OCI-LY3 (cell line): ENCODE measurements around the gene PAPOLB.

Experiments
- H2AFZ ChIP-seq: fragments of 200-600, 300-600 bp; shearing (Covaris generic); 2 replicates; pipeline ENCODE4 v1.6.0; 2014; ENCODE audit warnings: antibody characterized with exemption, low read depth, low read length
- H3K27ac ChIP-seq: fragments of 200-600, 300-600 bp; sonication (generic); 2 replicates; pipeline ENCODE4 v1.5.1; 2014; ENCODE audit warnings: mild to moderate bottlenecking, low read length, moderate library complexity, mixed read lengths
- H3K27me3 ChIP-seq: fragments of 200-600, 300-600 bp; sonication (generic); 2 replicates; pipeline ENCODE4 v1.6.1; 2014; ENCODE audit warnings: low read depth, low read length, mixed read lengths
- H3K36me3 ChIP-seq: fragments of 200-600, 300-600 bp; sonication (generic); replicated peaks from 2 replicates; pipeline ENCODE3; 2014; ENCODE audit warnings: low read depth, low read length, mixed read lengths
- H3K4me1 ChIP-seq: fragments of 300-600, 200-600 bp; sonication (generic); 2 replicates; pipeline ENCODE4 v1.6.1; 2014; ENCODE audit warnings: low read length, mixed read lengths
- H3K4me2 ChIP-seq: fragments of 200-600, 300-600 bp; sonication (generic); 2 replicates; pipeline ENCODE4 v1.6.1; 2014; ENCODE audit warnings: low read length, mixed read lengths
- H3K4me3 ChIP-seq: fragments of 300-600, 200-600 bp; sonication (generic); 2 replicates; pipeline ENCODE4 v1.5.1; 2014; ENCODE audit warnings: antibody characterized with exemption, mild to moderate bottlenecking, low read length, moderate library complexity
- H3K79me2 ChIP-seq: fragments of 300-600, 200-600 bp; shearing (Covaris generic); 2 replicates; pipeline ENCODE4 v1.6.1; 2014; ENCODE audit warnings: mild to moderate bottlenecking, low read length, mixed read lengths
- H3K9ac ChIP-seq: fragments of 300-600, 200-600 bp; shearing (Covaris generic); 2 replicates; pipeline ENCODE4 v1.6.0; 2014; ENCODE audit warnings: mild to moderate bottlenecking, low read length, moderate library complexity
- H3K9me3 ChIP-seq: fragments of 200-600, 300-600 bp; shearing (Covaris generic); 2 replicates; pipeline ENCODE4 v1.6.1; 2014; ENCODE audit warnings: low read length, mixed read lengths; ENCODE audit not compliant: insufficient read depth
- H4K20me1 ChIP-seq: fragments of 200-600, 300-600 bp; sonication (generic); 2 replicates; pipeline ENCODE4 v1.6.1; 2016; ENCODE audit warnings: low read length, mixed read lengths; ENCODE audit not compliant: insufficient read depth
- CTCF ChIP-seq: fragments of 200-600, 300-600 bp; sonication (generic); IDR thresholded peaks from 2 replicates; pipeline ENCODE4 v1.5.1; 2014; ENCODE audit warnings: antibody characterized with exemption, low read length, low read depth
- EZH2phosphoT487 ChIP-seq: fragments of 200-600 bp; shearing (Covaris generic); IDR thresholded peaks from 2 replicates; pipeline ENCODE4 v1.6.1; 2018; ENCODE audit warnings: antibody characterized with exemption, mixed run types, low read depth

PAPOLB gene

GRCh38 chr7:4823441-4824119 lies 38.2 kb downstream of the PAPOLB start:
- Histone ChIP-seq H3K4me2 (no peak overlapping the region), H3K4me3 (no peak overlapping the region), H3K9me3 (no peaks in the 10 kb centered on the region), H3K27ac (no peak overlapping the region), H3K79me2 (no peaks in the 10 kb centered on the region), H3K36me3 (no peaks in the 10 kb centered on the region), H4K20me1 (no peaks in the 10 kb centered on the region), H3K4me1 (no peaks in the 10 kb centered on the region), H3K9ac (no peak overlapping the region), H2AFZ (no peak overlapping the region), H3K27me3 (no peaks in the 10 kb centered on the region)
- TF ChIP-seq EZH2phosphoT487 (no peak), CTCF (no peak)

GRCh38 chr7:4822677-4823076 lies 39.2 kb downstream of the PAPOLB start:
- H3K4me2 ChIP-seq = no peak overlapping the region
- H3K4me3 ChIP-seq = no peak overlapping the region
- no peak overlapping the region for H3K9ac ChIP-seq

GRCh38 chr7:4820967-4821471 lies 40.8 kb downstream of the PAPOLB start:
- Histone ChIP-seq H2AFZ (no peak overlapping the region), H3K36me3 (no peaks in the 10 kb centered on the region), H3K9me3 (no peaks in the 10 kb centered on the region), H3K9ac (no peak overlapping the region), H3K27ac (no peak overlapping the region), H3K27me3 (no peaks in the 10 kb centered on the region), H3K79me2 (no peaks in the 10 kb centered on the region), H3K4me3 (no peak overlapping the region), H3K4me2 (no peak overlapping the region), H4K20me1 (no peaks in the 10 kb centered on the region), H3K4me1 (no peaks in the 10 kb centered on the region)
- no peak for TF ChIP-seq EZH2phosphoT487

More at GRCh38 chr7:4822677-4823076, 39.2 kb downstream of the PAPOLB start:
- H3K79me2 ChIP-seq = no peaks in the 10 kb centered on the region
- H3K27ac ChIP-seq = no peak overlapping the region
- H4K20me1 ChIP-seq = no peaks in the 10 kb centered on the region
- H3K36me3 ChIP-seq = no peaks in the 10 kb centered on the region
- H2AFZ ChIP-seq = no peak overlapping the region
- H3K4me1 ChIP-seq = no peaks in the 10 kb centered on the region
- H3K9me3 ChIP-seq = no peaks in the 10 kb centered on the region
- TF ChIP-seq EZH2phosphoT487 (no peak), CTCF (no peak)
- H3K27me3 ChIP-seq = no peaks in the 10 kb centered on the region

GRCh38 chr7:4820405-4820966 lies 41.3 kb downstream of the PAPOLB start:
- Histone ChIP-seq H3K4me1 (no peaks in the 10 kb centered on the region), H3K27me3 (no peaks in the 10 kb centered on the region), H3K4me2 (no peak overlapping the region)

More at GRCh38 chr7:4820405-4820966, 41.3 kb downstream of the PAPOLB start:
- no peak overlapping the region for H2AFZ ChIP-seq
- H4K20me1 ChIP-seq = no peaks in the 10 kb centered on the region
- no peaks in the 10 kb centered on the region for H3K9me3 ChIP-seq
- TF ChIP-seq EZH2phosphoT487 (no peak), CTCF (no peak)
- no peaks in the 10 kb centered on the region for H3K36me3 ChIP-seq
- no peak overlapping the region for H3K27ac ChIP-seq
- no peak overlapping the region for H3K4me3 ChIP-seq
- no peaks in the 10 kb centered on the region for H3K79me2 ChIP-seq
- H3K9ac ChIP-seq = no peak overlapping the region
